ENCODE data around the gene CILP.

The CILP gene

GRCh38 chr15:65146438-65146837, 64.8 kb downstream of the CILP start:
- H3K4me1 Mint-ChIP-seq: no peaks in the 10 kb centered on the region
- no peak for DNase-seq
- no peaks in the 10 kb centered on the region for H3K9me3 Mint-ChIP-seq
- TF ChIP-seq, protein P1, sequence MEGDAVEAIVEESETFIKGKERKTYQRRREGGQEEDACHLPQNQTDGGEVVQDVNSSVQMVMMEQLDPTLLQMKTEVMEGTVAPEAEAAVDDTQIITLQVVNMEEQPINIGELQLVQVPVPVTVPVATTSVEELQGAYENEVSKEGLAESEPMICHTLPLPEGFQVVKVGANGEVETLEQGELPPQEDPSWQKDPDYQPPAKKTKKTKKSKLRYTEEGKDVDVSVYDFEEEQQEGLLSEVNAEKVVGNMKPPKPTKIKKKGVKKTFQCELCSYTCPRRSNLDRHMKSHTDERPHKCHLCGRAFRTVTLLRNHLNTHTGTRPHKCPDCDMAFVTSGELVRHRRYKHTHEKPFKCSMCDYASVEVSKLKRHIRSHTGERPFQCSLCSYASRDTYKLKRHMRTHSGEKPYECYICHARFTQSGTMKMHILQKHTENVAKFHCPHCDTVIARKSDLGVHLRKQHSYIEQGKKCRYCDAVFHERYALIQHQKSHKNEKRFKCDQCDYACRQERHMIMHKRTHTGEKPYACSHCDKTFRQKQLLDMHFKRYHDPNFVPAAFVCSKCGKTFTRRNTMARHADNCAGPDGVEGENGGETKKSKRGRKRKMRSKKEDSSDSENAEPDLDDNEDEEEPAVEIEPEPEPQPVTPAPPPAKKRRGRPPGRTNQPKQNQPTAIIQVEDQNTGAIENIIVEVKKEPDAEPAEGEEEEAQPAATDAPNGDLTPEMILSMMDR (IDR thresholded peaks at IDR 0.05): no peak
- peaks cover 17% of the 10 kb centered on the region for H3K36me3 Mint-ChIP-seq (ENCODE audit: low read depth)
- H3K27ac Mint-ChIP-seq: no peak overlapping the region
- H3K4me3 Mint-ChIP-seq: no peak overlapping the region
- no peaks in the 10 kb centered on the region for H3K27me3 Mint-ChIP-seq (ENCODE audit: low read depth, poor library complexity)
